ENCODE results near the gene PRR14L.

DNA sequence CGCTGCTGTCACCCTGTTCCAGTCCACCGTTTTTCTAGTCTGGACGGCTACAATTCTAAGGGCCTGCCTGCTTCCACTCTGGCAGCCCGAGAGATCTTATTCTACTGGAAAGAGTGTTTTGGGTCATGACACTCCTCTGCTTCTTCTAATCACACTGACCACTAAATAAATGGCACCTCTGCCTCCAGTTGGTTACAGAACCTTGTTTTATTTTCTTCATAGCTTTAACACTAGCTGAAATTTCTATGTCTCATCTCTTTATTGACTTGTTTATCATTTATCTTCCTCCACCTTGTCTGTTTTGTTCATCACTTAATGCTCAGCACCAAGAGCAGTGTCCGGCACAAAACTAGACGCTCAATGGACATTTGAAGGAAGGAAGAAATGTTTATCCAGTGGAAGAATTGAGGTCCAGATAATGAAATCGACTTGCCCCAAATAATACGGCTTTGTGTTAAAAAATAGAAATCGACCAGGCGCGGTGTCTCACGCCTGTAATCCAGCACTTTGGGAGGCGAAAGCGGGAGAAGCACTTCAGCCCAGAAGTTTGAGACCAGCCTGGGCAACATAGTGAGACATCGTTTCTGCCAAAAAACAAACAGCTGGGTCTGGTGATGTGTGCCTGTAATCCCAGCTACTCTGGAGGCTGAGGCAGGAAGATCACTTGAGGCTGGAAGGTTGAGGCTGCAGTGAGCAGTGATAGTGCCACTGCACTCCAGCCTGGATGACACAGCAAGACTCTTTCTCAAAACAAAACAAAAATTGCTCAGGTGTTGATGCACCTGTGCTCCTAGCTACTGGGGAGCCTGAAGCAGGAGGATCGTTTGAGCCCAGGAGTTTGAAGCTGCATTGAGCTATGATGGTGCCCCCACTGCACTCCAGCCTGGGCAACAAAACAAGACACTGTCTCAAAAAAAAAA, 693 bp upstream of the PRR14L start:
- TF ChIP-seq, protein P1, sequence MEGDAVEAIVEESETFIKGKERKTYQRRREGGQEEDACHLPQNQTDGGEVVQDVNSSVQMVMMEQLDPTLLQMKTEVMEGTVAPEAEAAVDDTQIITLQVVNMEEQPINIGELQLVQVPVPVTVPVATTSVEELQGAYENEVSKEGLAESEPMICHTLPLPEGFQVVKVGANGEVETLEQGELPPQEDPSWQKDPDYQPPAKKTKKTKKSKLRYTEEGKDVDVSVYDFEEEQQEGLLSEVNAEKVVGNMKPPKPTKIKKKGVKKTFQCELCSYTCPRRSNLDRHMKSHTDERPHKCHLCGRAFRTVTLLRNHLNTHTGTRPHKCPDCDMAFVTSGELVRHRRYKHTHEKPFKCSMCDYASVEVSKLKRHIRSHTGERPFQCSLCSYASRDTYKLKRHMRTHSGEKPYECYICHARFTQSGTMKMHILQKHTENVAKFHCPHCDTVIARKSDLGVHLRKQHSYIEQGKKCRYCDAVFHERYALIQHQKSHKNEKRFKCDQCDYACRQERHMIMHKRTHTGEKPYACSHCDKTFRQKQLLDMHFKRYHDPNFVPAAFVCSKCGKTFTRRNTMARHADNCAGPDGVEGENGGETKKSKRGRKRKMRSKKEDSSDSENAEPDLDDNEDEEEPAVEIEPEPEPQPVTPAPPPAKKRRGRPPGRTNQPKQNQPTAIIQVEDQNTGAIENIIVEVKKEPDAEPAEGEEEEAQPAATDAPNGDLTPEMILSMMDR (conservative IDR thresholded peaks at IDR 0.05): no peak
- no peak for TF ChIP-seq ZFX (IDR thresholded peaks at IDR 0.05)

Measured in C4-2B (cell line).